Pancreas (tissue), 10 donors: ENCODE data around the gene ILRUN. TPM values are rescaled to one million over a fixed set of nuclear protein-coding genes. Genes with fewer than 3 reads are reported as not detected.
"Not testable (repeated sequence)": the region's sequence is repeated elsewhere in the genome, so short reads cannot be mapped to it uniquely, and the experiment has no call there.

Experiments used
- ATAC-seq, 4 donors: fragments of 200-7000 bp; cut with Tn5 transposase; one replicate each; pipeline versions ENCODE4 v1.8.0 to v1.9.1; 2020; ENCODE audit warnings: mild to moderate bottlenecking in 4 of 4, moderate library complexity in 4 of 4
- DNase-seq, 6 donors: peaks; one replicate each; pipeline ENCODE4 v3.0.0-alpha.2; 2020
- FAIRE-seq: peaks from 2 replicates; lab custom pipeline; 2012; peaks lifted over from hg19 to GRCh38; lab: Jason Lieb, UNC
- H3K27ac ChIP-seq, 4 donors: fragments of 200-600 bp; sonication (generic); 1 replicate in 3 of 4; 2 replicates in 1 of 4; pipeline versions ENCODE4 v1.5.0 to v1.8.0; 2020
- H3K27me3 ChIP-seq, 4 donors: fragments of 200-600 bp; one replicate each; pipeline ENCODE4 v1.8.0; 2021
- H3K36me3 ChIP-seq, 3 donors: fragments of 200-600 bp; sonication (generic) in 1 of 3; one replicate each; pipeline versions ENCODE4 v1.5.0 to v1.8.0; 2020 to 2021
- H3K4me1 ChIP-seq, 3 donors: fragments of 200-600 bp; one replicate each; pipeline ENCODE4 v1.8.0; 2021
- H3K4me3 ChIP-seq, 4 donors: fragments of 200-600 bp; sonication (generic) in 2 of 4; one replicate each; pipeline versions ENCODE4 v1.5.0 to v1.8.0; 2020 to 2021
- H3K9me3 ChIP-seq, 4 donors: fragments of 200-600 bp; one replicate each; pipeline ENCODE4 v1.8.0; 2021
- CTCF ChIP-seq, 4 donors: fragments of 200-600 bp; sonication (generic) in 3 of 4; IDR thresholded peaks; one replicate each; pipeline versions ENCODE4 v1.5.0 to v1.8.0; 2021; ENCODE audit warnings: antibody characterized with exemption in 4 of 4
- WGBS, 2 donors: extraction: QIAGEN DNeasy Blood & Tissue Kit; methylation state at CpG; one replicate each; pipeline ENCODE4 v1.1.7; 2013; 5-methylcytosine and 5-hydroxymethylcytosine counted together
- intact Hi-C, 3 donors: fragments of 100-400 bp; cut with DNase I; formaldehyde crosslinking; loops; one replicate each; pipeline versions ENCODE4 v1.11.1 to v1.14.2; 2022
- polyA plus RNA-seq, 2 donors: library from polyadenylated mRNA; stranded (reverse); fragments of 200-250 nt; gene quantifications; one replicate each; pipeline ENCODE4 v1.2.3, GENCODE V29; 2013
- total RNA-seq, 6 donors: library from RNA; stranded (reverse); fragmentation: NEBNext Ultra II Directional in 4 of 6; extraction: Animal tissue kit (Norgen Biotek cat#: 25700) in 4 of 6; gene quantifications; one replicate each; pipeline versions ENCODE4 v1.2.1 to v1.2.4, GENCODE V29; 2021 to 2023
- donor health status: healthy with polysubstance abuse.
- donor health status: DM: no; HTN: no; CAD: no; lungs with moderate emphysema.
- donor health status: DM: no; HTN: no; CAD: no.
- donor health status: control.
- donor health status: control.
- donor health status: Bipolar disorder and iron deficiency.
- donor health status: DM: yes; HTN: yes; CAD: no.
- donor health status: DM: no; HTN: no; CAD: no.
- donor health status: DM: no; HTN: no; CAD: no.
- donor health status: DM: yes; HTN: yes; CAD: no.

ILRUN gene
- total and polyA plus RNA-seq, 8 donors = 14.6 to 32.9 (median 22.7) TPM

GRCh38 chr6:34658605-34659265, 37.8 kb downstream of the ILRUN start:
- no peaks in the 10 kb centered on the region for H3K9me3 ChIP-seq
- H3K27ac ChIP-seq = peak overlapping the region in 2 of 4 donors; percentile 89 to 93
- no peak for ATAC-seq
- intact Hi-C loops = no loop called here
- TF ChIP-seq CTCF (IDR thresholded peaks at IDR 0.05) = no peak
- H3K4me1 ChIP-seq = peaks cover 22 to 36% (median 30%) of the 10 kb centered on the region in 3 donors
- no peak for FAIRE-seq
- H3K4me3 ChIP-seq = no peak overlapping the region
- no peaks in the 10 kb centered on the region for H3K36me3 ChIP-seq
- H3K27me3 ChIP-seq = no peaks in the 10 kb centered on the region
- WGBS, 2 donors = 62 to 68% methylated on average over 7 of the region's 7 CpGs
- DNase-seq = no peak

GRCh38 chr6:34657979-34658480, 38.5 kb downstream of the ILRUN start:
- H3K9me3 ChIP-seq, DNase-seq, H3K36me3 ChIP-seq, H3K27me3 ChIP-seq, intact Hi-C loops, FAIRE-seq: not testable (repeated sequence)
- Histone ChIP-seq H3K27ac (peak overlapping the region; percentile 48 to 93 (median 70)), H3K4me1 (peaks cover 22 to 36% (median 30%) of the 10 kb centered on the region in 3 donors), H3K4me3 (peak overlapping the region in 1 of 4 donors; percentile 39)
- 51 to 56% methylated on average over 6 of the region's 6 CpGs for WGBS, 2 donors
- ATAC-seq = peak in 3 of 4 donors; percentile 4 to 16 (median 12)

GRCh38 chr6:34657307-34657978, 39.1 kb downstream of the ILRUN start:
- Histone ChIP-seq H3K9me3 (no peaks in the 10 kb centered on the region), H3K27me3 (no peaks in the 10 kb centered on the region), H3K27ac (peak overlapping the region; percentile 48 to 93 (median 70)), H3K36me3 (no peaks in the 10 kb centered on the region), H3K4me1 (peaks cover 22 to 36% (median 30%) of the 10 kb centered on the region in 3 donors), H3K4me3 (peak overlapping the region in 3 of 4 donors; percentile 4 to 39 (median 23))
- FAIRE-seq = peak; percentile 26
- 0 to 1% methylated on average over 2 of the region's 2 CpGs for WGBS, 2 donors
- no peak for TF ChIP-seq CTCF (IDR thresholded peaks at IDR 0.05)
- ATAC-seq = peak; percentile 91 to 95 (median 94)
- intact Hi-C loops = no loop called here
- DNase-seq = peak in 3 of 6 donors; percentile 65 to 78 (median 68)

GRCh38 chr6:34657037-34657306, 39.6 kb downstream of the ILRUN start:
- intact Hi-C loops = no loop called here
- no peak for TF ChIP-seq CTCF (IDR thresholded peaks at IDR 0.05)
- no peaks in the 10 kb centered on the region for H3K36me3 ChIP-seq
- peak overlapping the region; percentile 48 to 93 (median 70) for H3K27ac ChIP-seq
- DNase-seq = no peak
- H3K9me3 ChIP-seq = no peaks in the 10 kb centered on the region
- ATAC-seq = no peak
- peak overlapping the region in 3 of 4 donors; percentile 4 to 39 (median 23) for H3K4me3 ChIP-seq
- H3K27me3 ChIP-seq = no peaks in the 10 kb centered on the region
- H3K4me1 ChIP-seq = peaks cover 22 to 36% (median 30%) of the 10 kb centered on the region in 3 donors
- 0 to 3% methylated on average over 1 of the region's 1 CpG for WGBS, 2 donors
- no peak for FAIRE-seq

GRCh38 chr6:34656378-34657036, 40.1 kb downstream of the ILRUN start:
- TF ChIP-seq CTCF (IDR thresholded peaks at IDR 0.05) = no peak
- ATAC-seq (peak; percentile 24 to 59 (median 44)), FAIRE-seq (no peak), DNase-seq (peak in 2 of 6 donors; percentile 29 to 41)
- peak overlapping the region in 3 of 4 donors; percentile 4 to 39 (median 23) for H3K4me3 ChIP-seq
- intact Hi-C loops = no loop called here
- H3K27ac ChIP-seq = peak overlapping the region; percentile 48 to 93 (median 70)
- no peaks in the 10 kb centered on the region for H3K36me3 ChIP-seq
- 46 to 57% methylated on average over 5 of the region's 5 CpGs for WGBS, 2 donors
- no peaks in the 10 kb centered on the region for H3K9me3 ChIP-seq
- H3K27me3 ChIP-seq = no peaks in the 10 kb centered on the region
- peaks cover 22 to 36% (median 30%) of the 10 kb centered on the region in 3 donors for H3K4me1 ChIP-seq

GRCh38 chr6:34655876-34656377, 40.6 kb downstream of the ILRUN start:
- intact Hi-C loops, ATAC-seq, H3K9me3 ChIP-seq, H3K27me3 ChIP-seq, DNase-seq, FAIRE-seq, H3K36me3 ChIP-seq: not testable (repeated sequence)
- H3K27ac ChIP-seq = peak overlapping the region in 3 of 4 donors; percentile 51 to 93 (median 89)
- 79 to 80% methylated on average over 11 of the region's 11 CpGs for WGBS, 2 donors
- peak overlapping the region in 1 of 4 donors; percentile 39 for H3K4me3 ChIP-seq
- peaks cover 22 to 36% (median 30%) of the 10 kb centered on the region in 3 donors for H3K4me1 ChIP-seq
